Chondrocyte (in vitro differentiated cells): ENCODE measurements around the gene GOLGA1. TPM values are rescaled to one million over a fixed set of nuclear protein-coding genes. Genes with fewer than 3 reads are reported as not detected.

ENCODE experiments used
- DNase-seq: peaks from one replicate; pipeline ENCODE4 v3.0.0; 2021; ENCODE audit warnings: mixed read lengths, low spot score
- H3K27ac Mint-ChIP-seq: one replicate; pipeline ENCODE4 v1.8.0; 2021; ENCODE audit warnings: mild to moderate bottlenecking, moderate library complexity, mixed read lengths; ENCODE audit not compliant: unreplicated experiment
- H3K27me3 Mint-ChIP-seq: 2 replicates; pipeline ENCODE4 v1.8.0; 2021; ENCODE audit warnings: low read depth, mixed read lengths
- H3K36me3 Mint-ChIP-seq: 2 replicates; pipeline ENCODE4 v1.8.0; 2021; ENCODE audit warnings: low read depth, mixed read lengths
- H3K4me1 Mint-ChIP-seq: 2 replicates; pipeline ENCODE4 v1.8.0; 2021; ENCODE audit warnings: low read depth, mild to moderate bottlenecking, mixed read lengths
- H3K4me3 Mint-ChIP-seq: one replicate; pipeline ENCODE4 v1.8.0; 2021; ENCODE audit warnings: mild to moderate bottlenecking, moderate library complexity, mixed read lengths; ENCODE audit not compliant: unreplicated experiment
- H3K9me3 Mint-ChIP-seq: 2 replicates; pipeline ENCODE4 v1.8.0; 2021; ENCODE audit warnings: low read depth, mixed read lengths
- total RNA-seq: library from RNA; stranded (reverse); gene quantifications from 3 replicates; pipeline ENCODE4 v1.2.1, GENCODE V29; 2021
- TF ChIP-seq, protein P1 (sequence below): fragments of 200-600 bp; sonication (generic); IDR thresholded peaks from 2 replicates; pipeline ENCODE4 v1.5.0; 2021; ENCODE audit warnings: antibody characterized with exemption, mild to moderate bottlenecking, moderate library complexity

Gene GOLGA1
- total RNA-seq, 1 donor from 2014 or later: 25.0 TPM

DNA sequence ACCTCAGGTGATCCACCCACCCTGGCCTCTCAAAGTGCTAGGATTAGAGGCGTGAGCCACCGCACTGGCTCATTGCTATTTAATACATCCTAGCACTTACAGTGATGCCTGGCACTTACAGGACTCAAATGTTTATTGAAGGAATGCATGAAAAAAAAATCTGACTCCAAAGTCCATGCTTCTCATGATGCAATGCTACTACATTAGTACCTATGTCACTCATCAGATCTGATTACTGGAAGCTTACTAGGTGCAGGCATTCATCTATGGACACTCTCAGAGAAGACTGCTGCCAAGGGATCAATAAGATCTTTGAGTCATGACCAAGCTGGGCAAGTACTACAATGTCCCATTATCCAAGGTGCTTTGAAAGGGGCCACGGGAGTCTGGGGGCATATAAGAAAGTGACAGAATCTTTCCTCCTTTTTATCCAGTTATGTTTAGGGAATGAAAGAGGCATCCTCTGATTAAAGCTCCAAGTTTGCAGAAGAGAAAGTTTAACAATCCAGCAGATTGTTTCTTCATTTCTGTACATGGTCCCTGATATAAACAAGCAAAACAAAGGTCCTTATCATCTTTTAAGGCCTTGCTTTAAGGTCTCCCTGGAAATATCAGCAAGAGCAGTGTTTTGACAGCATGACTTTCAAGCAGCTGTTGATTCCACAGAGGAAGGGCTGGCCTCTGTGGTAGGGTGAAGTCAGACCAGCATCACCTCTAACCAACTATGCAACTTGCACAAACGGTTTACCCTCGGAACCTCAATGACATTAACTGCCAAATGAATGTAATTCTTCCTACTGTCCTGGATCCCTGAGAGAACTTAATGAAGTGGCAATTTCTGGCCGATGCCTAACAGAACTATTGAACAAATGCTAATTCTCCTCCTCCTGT is 43.1 kb downstream of the GOLGA1 start:
- H3K27me3 Mint-ChIP-seq: no peaks in the 10 kb centered on the region
- H3K9me3 Mint-ChIP-seq: no peaks in the 10 kb centered on the region
- no peak for DNase-seq
- H3K4me3 Mint-ChIP-seq: no peak overlapping the region
- TF ChIP-seq, protein P1, sequence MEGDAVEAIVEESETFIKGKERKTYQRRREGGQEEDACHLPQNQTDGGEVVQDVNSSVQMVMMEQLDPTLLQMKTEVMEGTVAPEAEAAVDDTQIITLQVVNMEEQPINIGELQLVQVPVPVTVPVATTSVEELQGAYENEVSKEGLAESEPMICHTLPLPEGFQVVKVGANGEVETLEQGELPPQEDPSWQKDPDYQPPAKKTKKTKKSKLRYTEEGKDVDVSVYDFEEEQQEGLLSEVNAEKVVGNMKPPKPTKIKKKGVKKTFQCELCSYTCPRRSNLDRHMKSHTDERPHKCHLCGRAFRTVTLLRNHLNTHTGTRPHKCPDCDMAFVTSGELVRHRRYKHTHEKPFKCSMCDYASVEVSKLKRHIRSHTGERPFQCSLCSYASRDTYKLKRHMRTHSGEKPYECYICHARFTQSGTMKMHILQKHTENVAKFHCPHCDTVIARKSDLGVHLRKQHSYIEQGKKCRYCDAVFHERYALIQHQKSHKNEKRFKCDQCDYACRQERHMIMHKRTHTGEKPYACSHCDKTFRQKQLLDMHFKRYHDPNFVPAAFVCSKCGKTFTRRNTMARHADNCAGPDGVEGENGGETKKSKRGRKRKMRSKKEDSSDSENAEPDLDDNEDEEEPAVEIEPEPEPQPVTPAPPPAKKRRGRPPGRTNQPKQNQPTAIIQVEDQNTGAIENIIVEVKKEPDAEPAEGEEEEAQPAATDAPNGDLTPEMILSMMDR: no peak
- no peak overlapping the region for H3K27ac Mint-ChIP-seq
- H3K4me1 Mint-ChIP-seq: peaks cover 5% of the 10 kb centered on the region
- peaks cover 28% of the 10 kb centered on the region for H3K36me3 Mint-ChIP-seq

DNA sequence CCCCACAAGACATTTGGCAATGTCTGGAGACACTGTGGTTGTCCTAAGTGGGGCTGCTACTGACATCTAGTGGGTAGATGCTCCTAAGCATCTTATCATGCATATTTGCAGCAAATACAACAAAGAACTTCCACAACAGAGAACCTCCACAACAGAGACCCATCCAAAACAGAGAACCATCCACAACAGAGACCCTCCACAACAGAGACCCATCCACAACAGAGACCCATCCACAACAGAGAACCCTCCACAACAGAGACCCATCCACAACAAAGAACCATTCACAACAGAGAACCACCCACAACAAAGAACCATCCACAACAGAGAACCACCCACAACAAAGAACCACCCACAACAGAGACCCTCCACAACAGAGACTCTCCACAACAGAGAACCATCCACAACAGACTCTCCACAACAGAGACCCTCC is 46.1 kb downstream of the GOLGA1 start:
- H3K27me3 Mint-ChIP-seq: no peaks in the 10 kb centered on the region
- no peak overlapping the region for H3K4me3 Mint-ChIP-seq
- H3K27ac Mint-ChIP-seq: peak overlapping the region; percentile 60
- H3K9me3 Mint-ChIP-seq: no peaks in the 10 kb centered on the region
- DNase-seq: no peak
- H3K4me1 Mint-ChIP-seq: no peaks in the 10 kb centered on the region
- TF ChIP-seq, protein P1: peak; percentile 75
- peaks cover 34% of the 10 kb centered on the region for H3K36me3 Mint-ChIP-seq

DNA sequence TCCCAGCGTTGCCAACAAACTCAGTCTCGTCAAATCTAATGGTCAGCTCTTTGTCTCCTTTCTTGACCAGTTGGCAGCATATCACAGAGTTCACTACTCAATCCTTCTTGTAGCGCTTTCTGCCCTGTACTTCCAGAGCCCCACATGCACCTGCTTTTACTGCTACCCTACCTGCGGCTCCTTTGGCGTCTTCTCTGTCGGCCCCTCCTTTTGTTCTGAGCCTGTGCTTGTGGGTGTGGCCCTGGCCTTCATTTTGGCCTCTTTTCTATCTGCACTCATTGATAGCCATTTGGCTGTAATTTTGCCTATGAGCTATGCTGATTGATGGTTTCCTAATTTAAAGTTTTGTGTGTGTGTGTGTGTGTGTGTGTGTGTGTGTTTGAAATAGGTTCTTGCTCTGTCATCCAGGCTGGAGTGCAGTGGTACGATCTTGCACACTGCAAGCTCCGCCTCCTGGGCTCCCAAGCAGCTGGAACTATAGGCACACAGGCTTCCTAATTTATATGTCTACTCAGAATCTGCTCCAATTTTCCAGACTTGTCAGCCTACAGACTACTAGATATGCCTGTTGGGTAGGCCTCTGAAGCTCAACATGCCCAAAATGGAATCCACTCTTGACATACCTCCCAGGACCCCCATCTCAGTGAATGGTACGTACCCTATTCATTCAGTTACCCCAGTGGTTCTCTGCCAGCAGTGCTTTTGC is 46.7 kb downstream of the GOLGA1 start:
- TF ChIP-seq, protein P1: no peak
- H3K27ac Mint-ChIP-seq: no peak overlapping the region
- no peak overlapping the region for H3K4me3 Mint-ChIP-seq

DNA sequence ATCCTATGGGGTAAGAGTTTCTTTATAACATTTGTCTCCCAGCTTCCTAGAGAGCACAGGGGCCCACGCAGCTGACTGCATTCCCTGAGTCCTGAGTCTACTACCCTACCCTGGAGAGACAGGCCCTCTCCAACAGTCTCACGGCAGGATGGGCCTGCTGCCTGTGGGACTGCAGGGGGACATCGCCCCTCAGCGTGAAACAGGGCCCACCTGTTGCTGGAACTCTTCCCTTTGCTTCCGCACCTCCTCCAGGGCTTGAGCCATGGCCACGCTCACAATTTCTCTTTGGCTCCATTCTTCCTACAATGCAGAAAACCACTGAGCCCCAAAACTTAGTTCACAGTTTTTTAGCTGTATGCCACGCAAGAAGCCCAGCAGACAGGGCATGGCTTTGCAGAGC is 50.7 kb downstream of the GOLGA1 start:
- Mint-ChIP-seq H3K36me3 (peaks cover 43% of the 10 kb centered on the region), H3K27ac (no peak overlapping the region), H3K27me3 (no peaks in the 10 kb centered on the region), H3K4me3 (no peak overlapping the region), H3K4me1 (no peaks in the 10 kb centered on the region), H3K9me3 (no peaks in the 10 kb centered on the region)
- DNase-seq: no peak
- TF ChIP-seq, protein P1: no peak

More for the DNA sequence above, 46.7 kb downstream of the GOLGA1 start:
- H3K9me3 Mint-ChIP-seq: no peaks in the 10 kb centered on the region
- H3K4me1 Mint-ChIP-seq: no peaks in the 10 kb centered on the region
- H3K36me3 Mint-ChIP-seq: peaks cover 36% of the 10 kb centered on the region
- H3K27me3 Mint-ChIP-seq: no peaks in the 10 kb centered on the region
- no peak for DNase-seq

DNA sequence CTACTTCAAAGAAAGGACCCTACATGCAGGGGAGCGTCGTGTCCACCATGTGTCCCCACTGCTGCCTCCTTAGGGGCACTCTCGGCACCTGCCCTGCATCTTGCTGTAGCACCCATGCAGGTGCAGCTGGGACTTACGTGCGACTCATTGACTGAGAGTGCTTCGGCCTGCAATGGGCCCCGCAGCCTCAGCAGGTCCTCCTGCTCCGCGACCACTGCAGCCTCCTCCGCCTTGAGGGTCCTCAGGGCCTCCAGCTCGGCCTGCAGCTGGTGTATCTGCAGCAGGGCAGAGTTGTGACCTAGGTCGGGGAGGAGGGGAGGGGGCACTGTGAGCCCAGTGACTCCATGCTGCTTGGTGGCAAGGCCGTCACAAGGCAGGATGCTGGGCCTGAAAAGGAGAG is 51.9 kb downstream of the GOLGA1 start:
- H3K9me3 Mint-ChIP-seq: no peaks in the 10 kb centered on the region
- DNase-seq: peak; percentile 72
- no peaks in the 10 kb centered on the region for H3K27me3 Mint-ChIP-seq
- peaks cover 43% of the 10 kb centered on the region for H3K36me3 Mint-ChIP-seq
- TF ChIP-seq, protein P1: no peak
- H3K4me1 Mint-ChIP-seq: no peaks in the 10 kb centered on the region
- no peak overlapping the region for H3K27ac Mint-ChIP-seq
- no peak overlapping the region for H3K4me3 Mint-ChIP-seq
